H1 (cell line): Measurements from ENCODE around the gene OR5K2.

Source experiments
- EGR1 ChIP-seq: IDR thresholded peaks from 2 replicates; pipeline ENCODE4 v1.6.1; 2011; ENCODE audit warnings: low read depth, low read length, borderline replicate concordance
- EP300 ChIP-seq, 2 experiments: IDR thresholded peaks; 1 replicate in 1 of 2; 2 replicates in 1 of 2; pipeline ENCODE4 v1.6.1; 2011 to 2012; ENCODE audit warnings: low read depth in 2 of 2, low read length in 2 of 2, mild to moderate bottlenecking in 2 of 2, borderline replicate concordance in 1 of 2, inconsistent platforms in 1 of 2, moderate library complexity in 1 of 2
- EZH2 ChIP-seq: fragments of 200-600 bp; sonication (generic); IDR thresholded peaks from 2 replicates; pipeline ENCODE4 v1.7.1; 2012; ENCODE audit warnings: low read depth, mild to moderate bottlenecking, moderate library complexity, low read length, inconsistent platforms; ENCODE audit not compliant: severe bottlenecking
- GTF2F1 ChIP-seq: IDR thresholded peaks from 2 replicates; pipeline ENCODE4 v1.6.1; 2012; ENCODE audit warnings: low read depth, low read length, improper control_type of control experiment, borderline replicate concordance
- NRF1 ChIP-seq: IDR thresholded peaks from 2 replicates; pipeline ENCODE4 v1.6.1; 2011; ENCODE audit warnings: mild to moderate bottlenecking, low read depth, low read length, improper control_type of control experiment
- POLR2A ChIP-seq, 2 experiments: IDR thresholded peaks; 1 replicate in 1 of 2; 2 replicates in 1 of 2; pipeline ENCODE4 v1.6.1; 2011; ENCODE audit warnings: low read depth in 2 of 2, low read length in 2 of 2, mild to moderate bottlenecking in 2 of 2; ENCODE audit errors: control extremely low read depth in 1 of 2
- RFX5 ChIP-seq: IDR thresholded peaks from 2 replicates; pipeline ENCODE4 v1.6.1; 2011; ENCODE audit warnings: low read depth, low read length, improper control_type of control experiment, borderline replicate concordance
- TF ChIP-seq, protein P1 (sequence below): IDR thresholded peaks from 2 replicates; pipeline ENCODE4 v1.6.1; 2011; ENCODE audit warnings: low read length, improper control_type of control experiment
- TF ChIP-seq, protein P2 (sequence below): IDR thresholded peaks from 2 replicates; pipeline ENCODE4 v1.6.1; 2012; ENCODE audit warnings: low read length, inconsistent platforms
- TF ChIP-seq, protein P3 (sequence below), 3 experiments: IDR thresholded peaks; 1 replicate in 2 of 3; 2 replicates in 1 of 3; pipeline versions ENCODE4 v1.5.1 to v1.6.1; 2011; ENCODE audit warnings: low read length in 3 of 3, mild to moderate bottlenecking in 3 of 3, inconsistent platforms in 2 of 3, low read depth in 1 of 3, moderate library complexity in 1 of 3; ENCODE audit not compliant: insufficient read depth in 1 of 3; ENCODE audit errors: control extremely low read depth in 1 of 3
- TF ChIP-seq, protein P4 (sequence below): IDR thresholded peaks from 2 replicates; pipeline ENCODE4 v1.6.1; 2012; ENCODE audit warnings: inconsistent platforms

DNA sequence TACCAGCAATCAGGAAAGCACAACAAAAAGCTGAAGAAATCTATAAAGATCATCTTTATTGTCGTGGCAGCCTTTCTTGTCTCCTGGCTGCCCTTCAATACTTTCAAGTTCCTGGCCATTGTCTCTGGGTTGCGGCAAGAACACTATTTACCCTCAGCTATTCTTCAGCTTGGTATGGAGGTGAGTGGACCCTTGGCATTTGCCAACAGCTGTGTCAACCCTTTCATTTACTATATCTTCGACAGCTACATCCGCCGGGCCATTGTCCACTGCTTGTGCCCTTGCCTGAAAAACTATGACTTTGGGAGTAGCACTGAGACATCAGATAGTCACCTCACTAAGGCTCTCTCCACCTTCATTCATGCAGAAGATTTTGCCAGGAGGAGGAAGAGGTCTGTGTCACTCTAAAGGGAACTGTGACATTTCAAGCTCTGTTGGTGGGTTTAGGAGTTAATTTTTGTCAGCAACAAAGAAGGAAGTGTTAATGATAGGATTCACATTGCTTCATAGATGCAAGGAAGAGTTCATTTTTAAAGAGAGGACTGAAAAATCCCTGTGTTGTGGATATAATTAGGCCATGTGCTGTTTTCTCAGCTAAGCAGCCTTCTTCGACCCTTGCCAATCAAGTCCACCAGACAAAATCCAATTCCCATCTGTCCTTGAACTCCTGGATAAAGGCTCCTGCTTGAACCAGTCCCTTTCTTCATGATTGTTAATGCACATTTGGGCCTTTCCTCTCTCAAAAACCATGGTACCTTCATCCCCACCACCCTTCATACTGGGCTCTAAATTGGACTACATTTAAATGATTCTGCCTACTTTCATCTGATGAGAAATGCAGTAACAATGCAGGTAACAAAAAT is 35.5 kb downstream of the OR5K2 start:
- TF ChIP-seq, protein P1, sequence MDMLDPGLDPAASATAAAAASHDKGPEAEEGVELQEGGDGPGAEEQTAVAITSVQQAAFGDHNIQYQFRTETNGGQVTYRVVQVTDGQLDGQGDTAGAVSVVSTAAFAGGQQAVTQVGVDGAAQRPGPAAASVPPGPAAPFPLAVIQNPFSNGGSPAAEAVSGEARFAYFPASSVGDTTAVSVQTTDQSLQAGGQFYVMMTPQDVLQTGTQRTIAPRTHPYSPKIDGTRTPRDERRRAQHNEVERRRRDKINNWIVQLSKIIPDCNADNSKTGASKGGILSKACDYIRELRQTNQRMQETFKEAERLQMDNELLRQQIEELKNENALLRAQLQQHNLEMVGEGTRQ, result no peak
- TF ChIP-seq NRF1 (no peak), GTF2F1 (no peak), EGR1 (no peak), POLR2A (IDR thresholded peaks at IDR 0.05; ENCODE audit: control extremely low read depth in 1 of 2, low read depth in 2 of 2, low read length in 2 of 2) (no peak), RFX5 (no peak), EP300 (IDR thresholded peaks at IDR 0.05; ENCODE audit: borderline replicate concordance in 1 of 2, low read depth in 2 of 2, low read length in 2 of 2) (no peak), EZH2 (no peak)
- TF ChIP-seq, protein P2, sequence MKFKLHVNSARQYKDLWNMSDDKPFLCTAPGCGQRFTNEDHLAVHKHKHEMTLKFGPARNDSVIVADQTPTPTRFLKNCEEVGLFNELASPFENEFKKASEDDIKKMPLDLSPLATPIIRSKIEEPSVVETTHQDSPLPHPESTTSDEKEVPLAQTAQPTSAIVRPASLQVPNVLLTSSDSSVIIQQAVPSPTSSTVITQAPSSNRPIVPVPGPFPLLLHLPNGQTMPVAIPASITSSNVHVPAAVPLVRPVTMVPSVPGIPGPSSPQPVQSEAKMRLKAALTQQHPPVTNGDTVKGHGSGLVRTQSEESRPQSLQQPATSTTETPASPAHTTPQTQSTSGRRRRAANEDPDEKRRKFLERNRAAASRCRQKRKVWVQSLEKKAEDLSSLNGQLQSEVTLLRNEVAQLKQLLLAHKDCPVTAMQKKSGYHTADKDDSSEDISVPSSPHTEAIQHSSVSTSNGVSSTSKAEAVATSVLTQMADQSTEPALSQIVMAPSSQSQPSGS, result no peak
- TF ChIP-seq, protein P3, sequence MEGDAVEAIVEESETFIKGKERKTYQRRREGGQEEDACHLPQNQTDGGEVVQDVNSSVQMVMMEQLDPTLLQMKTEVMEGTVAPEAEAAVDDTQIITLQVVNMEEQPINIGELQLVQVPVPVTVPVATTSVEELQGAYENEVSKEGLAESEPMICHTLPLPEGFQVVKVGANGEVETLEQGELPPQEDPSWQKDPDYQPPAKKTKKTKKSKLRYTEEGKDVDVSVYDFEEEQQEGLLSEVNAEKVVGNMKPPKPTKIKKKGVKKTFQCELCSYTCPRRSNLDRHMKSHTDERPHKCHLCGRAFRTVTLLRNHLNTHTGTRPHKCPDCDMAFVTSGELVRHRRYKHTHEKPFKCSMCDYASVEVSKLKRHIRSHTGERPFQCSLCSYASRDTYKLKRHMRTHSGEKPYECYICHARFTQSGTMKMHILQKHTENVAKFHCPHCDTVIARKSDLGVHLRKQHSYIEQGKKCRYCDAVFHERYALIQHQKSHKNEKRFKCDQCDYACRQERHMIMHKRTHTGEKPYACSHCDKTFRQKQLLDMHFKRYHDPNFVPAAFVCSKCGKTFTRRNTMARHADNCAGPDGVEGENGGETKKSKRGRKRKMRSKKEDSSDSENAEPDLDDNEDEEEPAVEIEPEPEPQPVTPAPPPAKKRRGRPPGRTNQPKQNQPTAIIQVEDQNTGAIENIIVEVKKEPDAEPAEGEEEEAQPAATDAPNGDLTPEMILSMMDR (IDR thresholded peaks at IDR 0.05; ENCODE audit: control extremely low read depth in 1 of 3, insufficient read depth in 1 of 3, low read depth in 1 of 3, low read length in 3 of 3), result no peak
- TF ChIP-seq, protein P4, sequence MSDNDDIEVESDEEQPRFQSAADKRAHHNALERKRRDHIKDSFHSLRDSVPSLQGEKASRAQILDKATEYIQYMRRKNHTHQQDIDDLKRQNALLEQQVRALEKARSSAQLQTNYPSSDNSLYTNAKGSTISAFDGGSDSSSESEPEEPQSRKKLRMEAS, result no peak
